ENCODE data around the gene PUSL1.

The PUSL1 gene

GRCh38 chr1:1298861-1299685 lies 9.3 kb upstream of the PUSL1 start:
- no peak overlapping the region for H3K4ac ChIP-seq (ENCODE audit: low read depth, low read length)
- peaks cover 8% of the 10 kb centered on the region for H3K9me3 ChIP-seq (ENCODE audit: insufficient read depth, low read depth, low read length)
- H2AFZ ChIP-seq (ENCODE audit: insufficient read depth, low read length, poor library complexity), result no peak overlapping the region
- no peaks in the 10 kb centered on the region for H3K27me3 ChIP-seq (ENCODE audit: insufficient read depth, low read length)
- H4K91ac ChIP-seq (ENCODE audit: low read depth, low read length), result no peak overlapping the region
- H3K4me3 ChIP-seq (ENCODE audit: low read depth, low read length), result no peak overlapping the region
- no peaks in the 10 kb centered on the region for H3K79me2 ChIP-seq (ENCODE audit: control insufficient read depth, insufficient read depth, low read length, poor library complexity)
- no peak overlapping the region for H2BK5ac ChIP-seq (ENCODE audit: low read depth, low read length, poor library complexity)
- no peak overlapping the region for H3K4me2 ChIP-seq (ENCODE audit: low read length)
- H2BK120ac ChIP-seq (ENCODE audit: insufficient read depth, low read length, poor library complexity), result no peak overlapping the region
- H3K4me1 ChIP-seq (ENCODE audit: control insufficient read depth in 1 of 2, insufficient read depth in 2 of 2, low read length in 2 of 2), result peaks cover 10 to 11% of the 10 kb centered on the region in 2 experiments
- H3K9ac ChIP-seq (ENCODE audit: low read length), result no peak overlapping the region
- H3K18ac ChIP-seq (ENCODE audit: low read length), result no peak overlapping the region
- H2BK12ac ChIP-seq (ENCODE audit: low read length), result no peak overlapping the region
- H3K36me3 ChIP-seq (ENCODE audit: control insufficient read depth in 1 of 2, insufficient read depth in 2 of 2, low read length in 2 of 2), result peaks cover 33 to 36% of the 10 kb centered on the region in 2 experiments
- WGBS (ENCODE audit: extremely low coverage, insufficient coverage, insufficient read length), result no CpG with 5 or more reads among the region's 30 CpGs
- no peak overlapping the region for H3K27ac ChIP-seq (ENCODE audit: low read depth, low read length)
- no peaks in the 10 kb centered on the region for H3K79me1 ChIP-seq (ENCODE audit: low read length)
- H4K12ac ChIP-seq (ENCODE audit: low read depth, low read length), result no peak overlapping the region
- H2AK5ac ChIP-seq (ENCODE audit: low read length), result no peak overlapping the region
- no peak overlapping the region for H3K14ac ChIP-seq (ENCODE audit: low read length)
- H3K23ac ChIP-seq (ENCODE audit: low read length), result no peak overlapping the region
- DNase-seq, result no peak
- no peak overlapping the region for H4K8ac ChIP-seq (ENCODE audit: low read depth, low read length)

- H3K9me3 ChIP-seq (ENCODE audit: insufficient read depth, low read depth, low read length), result peaks cover 8% of the 10 kb centered on the region
- no peak for DNase-seq
- no peak overlapping the region for H3K14ac ChIP-seq (ENCODE audit: low read length)
- no peaks in the 10 kb centered on the region for H3K27me3 ChIP-seq (ENCODE audit: insufficient read depth, low read length)
- no peak overlapping the region for H3K23ac ChIP-seq (ENCODE audit: low read length)
- no peak overlapping the region for H3K4ac ChIP-seq (ENCODE audit: low read depth, low read length)
- no peak overlapping the region for H3K18ac ChIP-seq (ENCODE audit: low read length)
- H4K8ac ChIP-seq (ENCODE audit: low read depth, low read length), result no peak overlapping the region
- H2BK5ac ChIP-seq (ENCODE audit: low read depth, low read length, poor library complexity), result no peak overlapping the region
- H3K79me1 ChIP-seq (ENCODE audit: low read length), result peaks cover 4% of the 10 kb centered on the region
- no peak overlapping the region for H3K9ac ChIP-seq (ENCODE audit: low read length)
- H3K27ac ChIP-seq (ENCODE audit: low read depth, low read length), result no peak overlapping the region
- H4K12ac ChIP-seq (ENCODE audit: low read depth, low read length), result no peak overlapping the region
- H2AFZ ChIP-seq (ENCODE audit: insufficient read depth, low read length, poor library complexity), result no peak overlapping the region
- H3K79me2 ChIP-seq (ENCODE audit: control insufficient read depth, insufficient read depth, low read length, poor library complexity), result peaks cover 3% of the 10 kb centered on the region
- WGBS (ENCODE audit: extremely low coverage, insufficient coverage, insufficient read length), result no CpG with 5 or more reads among the region's 22 CpGs
- no peak overlapping the region for H3K4me3 ChIP-seq (ENCODE audit: low read depth, low read length)
- H3K36me3 ChIP-seq (ENCODE audit: control insufficient read depth in 1 of 2, insufficient read depth in 2 of 2, low read length in 2 of 2), result peaks cover 26 to 28% of the 10 kb centered on the region in 2 experiments
- H3K4me1 ChIP-seq (ENCODE audit: control insufficient read depth in 1 of 2, insufficient read depth in 2 of 2, low read length in 2 of 2), result peaks cover 17 to 18% of the 10 kb centered on the region in 2 experiments
- H3K4me2 ChIP-seq (ENCODE audit: low read length), result no peak overlapping the region
- no peak overlapping the region for H2AK5ac ChIP-seq (ENCODE audit: low read length)
- no peak overlapping the region for H2BK120ac ChIP-seq (ENCODE audit: insufficient read depth, low read length, poor library complexity)
- H4K91ac ChIP-seq (ENCODE audit: low read depth, low read length), result no peak overlapping the region
- H2BK12ac ChIP-seq (ENCODE audit: low read length), result no peak overlapping the region
Observed at GRCh38 chr1:1299686-1300351, 8.6 kb upstream of the PUSL1 start.

- peak in 1 of 2 donors; percentile 52 for DNase-seq
- Histone ChIP-seq H3K27ac (ENCODE audit: low read depth, low read length) (no peak overlapping the region), H2AK5ac (ENCODE audit: low read length) (no peak overlapping the region), H3K4me1 (ENCODE audit: control insufficient read depth in 1 of 2, insufficient read depth in 2 of 2, low read length in 2 of 2) (peaks cover 22 to 23% of the 10 kb centered on the region in 2 experiments), H3K18ac (ENCODE audit: low read length) (no peak overlapping the region), H3K36me3 (ENCODE audit: control insufficient read depth in 1 of 2, insufficient read depth in 2 of 2, low read length in 2 of 2) (peaks cover 22 to 24% of the 10 kb centered on the region in 2 experiments), H3K4ac (ENCODE audit: low read depth, low read length) (no peak overlapping the region), H4K91ac (ENCODE audit: low read depth, low read length) (no peak overlapping the region), H3K79me1 (ENCODE audit: low read length) (peaks cover 10% of the 10 kb centered on the region), H3K79me2 (ENCODE audit: control insufficient read depth, insufficient read depth, low read length, poor library complexity) (peaks cover 4% of the 10 kb centered on the region), H3K4me2 (ENCODE audit: low read length) (no peak overlapping the region), H3K9me3 (ENCODE audit: insufficient read depth, low read depth, low read length) (peaks cover 8% of the 10 kb centered on the region), H2BK5ac (ENCODE audit: low read depth, low read length, poor library complexity) (no peak overlapping the region), H3K27me3 (ENCODE audit: insufficient read depth, low read length) (no peaks in the 10 kb centered on the region), H3K9ac (ENCODE audit: low read length) (no peak overlapping the region), H3K4me3 (ENCODE audit: low read depth, low read length) (no peak overlapping the region), H3K14ac (ENCODE audit: low read length) (no peak overlapping the region), H3K23ac (ENCODE audit: low read length) (no peak overlapping the region), H2AFZ (ENCODE audit: insufficient read depth, low read length, poor library complexity) (no peak overlapping the region), H2BK12ac (ENCODE audit: low read length) (no peak overlapping the region), H4K8ac (ENCODE audit: low read depth, low read length) (no peak overlapping the region), H2BK120ac (ENCODE audit: insufficient read depth, low read length, poor library complexity) (no peak overlapping the region), H4K12ac (ENCODE audit: low read depth, low read length) (no peak overlapping the region)
- WGBS (ENCODE audit: extremely low coverage, insufficient coverage, insufficient read length), result no CpG with 5 or more reads among the region's 12 CpGs
Observed at GRCh38 chr1:1300352-1300739, 8.1 kb upstream of the PUSL1 start.

- H4K12ac ChIP-seq (ENCODE audit: low read depth, low read length), result no peak overlapping the region
- no peak overlapping the region for H2BK5ac ChIP-seq (ENCODE audit: low read depth, low read length, poor library complexity)
- no peak overlapping the region for H3K23ac ChIP-seq (ENCODE audit: low read length)
- H3K4me3 ChIP-seq (ENCODE audit: low read depth, low read length), result no peak overlapping the region
- no peak for DNase-seq
- no peak overlapping the region for H2BK120ac ChIP-seq (ENCODE audit: insufficient read depth, low read length, poor library complexity)
- no peak overlapping the region for H2AK5ac ChIP-seq (ENCODE audit: low read length)
- no CpG with 5 or more reads among the region's 9 CpGs for WGBS (ENCODE audit: extremely low coverage, insufficient coverage, insufficient read length)
- H3K4ac ChIP-seq (ENCODE audit: low read depth, low read length), result no peak overlapping the region
- no peak overlapping the region for H2AFZ ChIP-seq (ENCODE audit: insufficient read depth, low read length, poor library complexity)
- no peak overlapping the region for H3K18ac ChIP-seq (ENCODE audit: low read length)
- peaks cover 13% of the 10 kb centered on the region for H3K79me1 ChIP-seq (ENCODE audit: low read length)
- no peak overlapping the region for H3K14ac ChIP-seq (ENCODE audit: low read length)
- H3K36me3 ChIP-seq (ENCODE audit: control insufficient read depth in 1 of 2, insufficient read depth in 2 of 2, low read length in 2 of 2), result peaks cover 7 to 10% of the 10 kb centered on the region in 2 experiments
- H3K4me2 ChIP-seq (ENCODE audit: low read length), result no peak overlapping the region
- peaks cover 5% of the 10 kb centered on the region for H3K9me3 ChIP-seq (ENCODE audit: insufficient read depth, low read depth, low read length)
- H3K27me3 ChIP-seq (ENCODE audit: insufficient read depth, low read length), result no peaks in the 10 kb centered on the region
- no peak overlapping the region for H4K8ac ChIP-seq (ENCODE audit: low read depth, low read length)
- no peak overlapping the region for H3K27ac ChIP-seq (ENCODE audit: low read depth, low read length)
- H3K9ac ChIP-seq (ENCODE audit: low read length), result no peak overlapping the region
- H4K91ac ChIP-seq (ENCODE audit: low read depth, low read length), result no peak overlapping the region
- peaks cover 7% of the 10 kb centered on the region for H3K79me2 ChIP-seq (ENCODE audit: control insufficient read depth, insufficient read depth, low read length, poor library complexity)
- H2BK12ac ChIP-seq (ENCODE audit: low read length), result no peak overlapping the region
- peaks cover 35 to 39% of the 10 kb centered on the region in 2 experiments for H3K4me1 ChIP-seq (ENCODE audit: control insufficient read depth in 1 of 2, insufficient read depth in 2 of 2, low read length in 2 of 2)
Observed at GRCh38 chr1:1302006-1302430, 6.4 kb upstream of the PUSL1 start.

Data from trophoblast cell (in vitro differentiated cells and primary cell).